K562 (cell line): ENCODE results near the gene GABARAPL2. TPM values are rescaled to one million over a fixed set of nuclear protein-coding genes. Genes with fewer than 3 reads are reported as not detected.

Experiments
- BRCA1 ChIP-seq, 2 experiments: fragments of 450-650 bp in 1 of 2; sonication (generic) in 1 of 2; formaldehyde crosslinking in 1 of 2; IDR thresholded peaks; 2 replicates each; pipeline versions ENCODE4 v1.5.0 to v1.6.1; 2017 to 2020; ENCODE audit warnings: mild to moderate bottlenecking in 1 of 2, missing genetic modification reagents in 1 of 2
- C11orf30 ChIP-seq: fragments of 450-650 bp; IDR thresholded peaks from 2 replicates; pipeline ENCODE4 v1.6.1; 2016; ENCODE audit warnings: low read depth, mild to moderate bottlenecking
- CBX1 ChIP-seq: sonication (generic); IDR thresholded peaks from 2 replicates; pipeline ENCODE4 v1.6.1; 2016; ENCODE audit warnings: antibody characterized with exemption, low read depth, mild to moderate bottlenecking
- CBX3 ChIP-seq, 2 experiments: IDR thresholded peaks; 1 replicate in 1 of 2; 2 replicates in 1 of 2; pipeline ENCODE4 v1.6.1; 2012; ENCODE audit warnings: inconsistent platforms in 2 of 2, low read length in 2 of 2, borderline replicate concordance in 1 of 2, control low read depth in 1 of 2
- DEAF1 ChIP-seq: fragments of 450-650 bp; formaldehyde crosslinking; IDR thresholded peaks from 2 replicates; pipeline ENCODE4 v1.4.0; 2020; ENCODE audit warnings: mild to moderate bottlenecking, moderate library complexity
- ETV5 ChIP-seq: sonication (generic); formaldehyde crosslinking; IDR thresholded peaks from 2 replicates; pipeline ENCODE4 v1.4.0; 2020; ENCODE audit warnings: low read depth, mild to moderate bottlenecking, missing genetic modification reagents
- HCFC1 ChIP-seq: IDR thresholded peaks from 2 replicates; pipeline ENCODE4 v1.6.1; 2012; ENCODE audit warnings: low read depth, low read length, improper control_type of control experiment
- HDAC1 ChIP-seq, 2 experiments: fragments of 450-650 bp; IDR thresholded peaks; 2 replicates each; pipeline ENCODE4 v1.6.1; 2016 to 2017; ENCODE audit warnings: inconsistent platforms in 1 of 2, mild to moderate bottlenecking in 1 of 2, moderate library complexity in 1 of 2
- LCOR ChIP-seq: sonication (generic); formaldehyde crosslinking; IDR thresholded peaks from 2 replicates; pipeline ENCODE4 v1.8.0; 2022; ENCODE audit warnings: mild to moderate bottlenecking, missing genetic modification reagents
- LEF1 ChIP-seq: fragments of 450-650 bp; IDR thresholded peaks from 2 replicates; pipeline ENCODE4 v1.6.1; 2016; ENCODE audit warnings: mild to moderate bottlenecking
- MAFK ChIP-seq: IDR thresholded peaks from 2 replicates; pipeline ENCODE4 v1.6.1; 2011; ENCODE audit warnings: low read length, improper control_type of control experiment
- MECOM ChIP-seq: fragments of 250-450 bp; sonication (Bioruptor Pico); IDR thresholded peaks from 2 replicates; pipeline ENCODE4 v1.8.0; 2022; ENCODE audit warnings: inconsistent platforms
- MED1 ChIP-seq: sonication (generic); formaldehyde crosslinking; IDR thresholded peaks from 2 replicates; pipeline ENCODE4 v1.8.1; 2023; ENCODE audit warnings: missing genetic modification reagents, borderline replicate concordance
- PRPF4 ChIP-seq: fragments of 200-400 bp; formaldehyde crosslinking; IDR thresholded peaks from one replicate; pipeline ENCODE4 v1.6.1; 2017; ENCODE audit warnings: low read length, low read depth, mild to moderate bottlenecking; ENCODE audit not compliant: insufficient read depth, poor library complexity, severe bottlenecking
- RBM25 ChIP-seq: fragments of 200-400 bp; formaldehyde crosslinking; IDR thresholded peaks from 2 replicates; pipeline ENCODE4 v1.6.1; 2018; ENCODE audit warnings: low read length, low read depth, moderate library complexity; ENCODE audit not compliant: severe bottlenecking
- SNAPC5 ChIP-seq: fragments of 250-450 bp; sonication (Bioruptor Pico); IDR thresholded peaks from 2 replicates; pipeline ENCODE4 v1.8.0; 2021; ENCODE audit warnings: moderate library complexity, mild to moderate bottlenecking, inconsistent platforms
- SPI1 ChIP-seq: IDR thresholded peaks from 2 replicates; pipeline ENCODE4 v1.6.1; 2011; ENCODE audit warnings: low read depth, low read length, control low read depth, borderline replicate concordance
- ZNF436 ChIP-seq: fragments of 250-450, 450-650 bp; sonication (Bioruptor Pico); formaldehyde crosslinking; IDR thresholded peaks from 2 replicates; pipeline ENCODE4 v1.7.0; 2020; ENCODE audit warnings: mild to moderate bottlenecking
- ZZZ3 ChIP-seq: fragments of 450-650 bp; IDR thresholded peaks from 2 replicates; pipeline ENCODE4 v1.6.1; 2016; ENCODE audit warnings: antibody characterized with exemption, mild to moderate bottlenecking, moderate library complexity
- polyA plus RNA-seq, 8 experiments: library from polyadenylated mRNA; depleted of rRNA in 4 of 8; stranded (reverse) in 5 of 8; unstranded in 3 of 8; fragments of >200 nt; fragmentation: Nextera tagmentation in 2 of 8; fragmentation: Illumina TruSeq in 1 of 8; extraction: Ambion mirVana in 2 of 8; extraction: Trizol in 1 of 8; gene quantifications; 2 replicates each; pipeline versions ENCODE4 v1.2.1 to v1.2.3, GENCODE V29; 2011 to 2014; ENCODE audit warnings: inconsistent platforms in 1 of 8, missing spikeins in 1 of 8
- total RNA-seq, 7 experiments: library from RNA; depleted of rRNA in 6 of 7; stranded (reverse); fragments of >200 nt in 6 of 7; fragmentation: Illumina TruSeq in 2 of 7; extraction: Trizol in 2 of 7; gene quantifications; 2 replicates each; pipeline versions ENCODE4 v1.2.1 to v1.2.3, GENCODE V29; 2011 to 2021; ENCODE audit warnings: low replicate concordance in 1 of 7
- TF ChIP-seq, protein P1 (sequence below): sonication (generic); formaldehyde crosslinking; IDR thresholded peaks from 2 replicates; pipeline ENCODE4 v1.8.0; 2023; ENCODE audit warnings: mild to moderate bottlenecking, missing genetic modification reagents
- TF ChIP-seq, protein P2 (sequence below): sonication (generic); formaldehyde crosslinking; IDR thresholded peaks from 2 replicates; pipeline ENCODE4 v1.8.0; 2022; ENCODE audit warnings: mild to moderate bottlenecking, missing genetic modification reagents

The GABARAPL2 gene
- total and polyA plus RNA-seq, 9 of the 15 experiments (the other 6 are each of a cell fraction or from before 2014, with no cell fraction given) = 42.1 to 288 (median 91.8) TPM

GRCh38 chr16:75620326-75621169, 54.4 kb downstream of the GABARAPL2 start (continued):
- no peak for TF ChIP-seq CBX3 (IDR thresholded peaks at IDR 0.05; ENCODE audit: borderline replicate concordance in 1 of 2, low read length in 2 of 2)
- no peak for TF ChIP-seq MED1 (CRISPR knock-in tag)
- peak; percentile 71; the same call in 1 of the 2 replicates for TF ChIP-seq SPI1
- TF ChIP-seq SNAPC5 (CRISPR knock-in tag) = no peak
- peak; percentile 30; the same call in 1 of the 2 replicates for TF ChIP-seq MAFK
- peak in 1 of 2 experiments; percentile 50; a peak in 2 of 4 replicates for TF ChIP-seq HDAC1 (IDR thresholded peaks at IDR 0.05)
- TF ChIP-seq LCOR = no peak
- TF ChIP-seq, protein P1, sequence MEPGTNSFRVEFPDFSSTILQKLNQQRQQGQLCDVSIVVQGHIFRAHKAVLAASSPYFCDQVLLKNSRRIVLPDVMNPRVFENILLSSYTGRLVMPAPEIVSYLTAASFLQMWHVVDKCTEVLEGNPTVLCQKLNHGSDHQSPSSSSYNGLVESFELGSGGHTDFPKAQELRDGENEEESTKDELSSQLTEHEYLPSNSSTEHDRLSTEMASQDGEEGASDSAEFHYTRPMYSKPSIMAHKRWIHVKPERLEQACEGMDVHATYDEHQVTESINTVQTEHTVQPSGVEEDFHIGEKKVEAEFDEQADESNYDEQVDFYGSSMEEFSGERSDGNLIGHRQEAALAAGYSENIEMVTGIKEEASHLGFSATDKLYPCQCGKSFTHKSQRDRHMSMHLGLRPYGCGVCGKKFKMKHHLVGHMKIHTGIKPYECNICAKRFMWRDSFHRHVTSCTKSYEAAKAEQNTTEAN (CRISPR knock-in tag) = no peak
- TF ChIP-seq, protein P2, sequence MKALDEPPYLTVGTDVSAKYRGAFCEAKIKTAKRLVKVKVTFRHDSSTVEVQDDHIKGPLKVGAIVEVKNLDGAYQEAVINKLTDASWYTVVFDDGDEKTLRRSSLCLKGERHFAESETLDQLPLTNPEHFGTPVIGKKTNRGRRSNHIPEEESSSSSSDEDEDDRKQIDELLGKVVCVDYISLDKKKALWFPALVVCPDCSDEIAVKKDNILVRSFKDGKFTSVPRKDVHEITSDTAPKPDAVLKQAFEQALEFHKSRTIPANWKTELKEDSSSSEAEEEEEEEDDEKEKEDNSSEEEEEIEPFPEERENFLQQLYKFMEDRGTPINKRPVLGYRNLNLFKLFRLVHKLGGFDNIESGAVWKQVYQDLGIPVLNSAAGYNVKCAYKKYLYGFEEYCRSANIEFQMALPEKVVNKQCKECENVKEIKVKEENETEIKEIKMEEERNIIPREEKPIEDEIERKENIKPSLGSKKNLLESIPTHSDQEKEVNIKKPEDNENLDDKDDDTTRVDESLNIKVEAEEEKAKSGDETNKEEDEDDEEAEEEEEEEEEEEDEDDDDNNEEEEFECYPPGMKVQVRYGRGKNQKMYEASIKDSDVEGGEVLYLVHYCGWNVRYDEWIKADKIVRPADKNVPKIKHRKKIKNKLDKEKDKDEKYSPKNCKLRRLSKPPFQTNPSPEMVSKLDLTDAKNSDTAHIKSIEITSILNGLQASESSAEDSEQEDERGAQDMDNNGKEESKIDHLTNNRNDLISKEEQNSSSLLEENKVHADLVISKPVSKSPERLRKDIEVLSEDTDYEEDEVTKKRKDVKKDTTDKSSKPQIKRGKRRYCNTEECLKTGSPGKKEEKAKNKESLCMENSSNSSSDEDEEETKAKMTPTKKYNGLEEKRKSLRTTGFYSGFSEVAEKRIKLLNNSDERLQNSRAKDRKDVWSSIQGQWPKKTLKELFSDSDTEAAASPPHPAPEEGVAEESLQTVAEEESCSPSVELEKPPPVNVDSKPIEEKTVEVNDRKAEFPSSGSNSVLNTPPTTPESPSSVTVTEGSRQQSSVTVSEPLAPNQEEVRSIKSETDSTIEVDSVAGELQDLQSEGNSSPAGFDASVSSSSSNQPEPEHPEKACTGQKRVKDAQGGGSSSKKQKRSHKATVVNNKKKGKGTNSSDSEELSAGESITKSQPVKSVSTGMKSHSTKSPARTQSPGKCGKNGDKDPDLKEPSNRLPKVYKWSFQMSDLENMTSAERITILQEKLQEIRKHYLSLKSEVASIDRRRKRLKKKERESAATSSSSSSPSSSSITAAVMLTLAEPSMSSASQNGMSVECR (CRISPR knock-in tag) = no peak
- TF ChIP-seq ETV5 (CRISPR knock-in tag) = no peak
- no peak for TF ChIP-seq CBX1
- TF ChIP-seq ZNF436 = no peak
- no peak for TF ChIP-seq RBM25
- TF ChIP-seq ZZZ3 = no peak
- no peak for TF ChIP-seq BRCA1 (IDR thresholded peaks at IDR 0.05)
- TF ChIP-seq BRCA1 (CRISPR knock-in tag; IDR thresholded peaks at IDR 0.05) = no peak
- no peak for TF ChIP-seq DEAF1
- TF ChIP-seq HCFC1 = peak; percentile 10; the same call in 1 of the 2 replicates
- TF ChIP-seq MECOM (CRISPR knock-in tag) = no peak
- TF ChIP-seq LEF1 = peak; percentile 75
- TF ChIP-seq PRPF4 = no peak
- TF ChIP-seq C11orf30 = peak; percentile 41
